ENCODE data around the gene CPLANE1.

DNA sequence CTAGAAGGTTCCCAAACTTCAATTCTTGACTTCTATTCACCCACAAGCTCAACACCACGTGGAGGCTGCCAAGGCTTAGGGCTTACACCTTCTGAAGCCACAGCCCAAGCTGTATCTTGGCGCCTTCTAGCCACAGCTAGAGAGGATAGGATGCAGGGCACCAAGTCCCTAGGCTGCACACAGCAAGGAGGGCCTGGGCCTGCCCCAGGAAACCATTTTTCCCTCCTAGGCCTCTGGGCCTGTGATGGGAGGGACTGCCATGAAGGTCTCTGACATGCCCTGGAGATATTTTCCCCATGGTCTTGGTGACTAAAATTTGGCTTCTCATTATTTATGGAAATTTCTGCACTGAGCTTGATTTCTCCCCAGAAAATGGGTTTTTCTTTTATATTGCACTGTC, 112.5 kb downstream of the CPLANE1 start:
- TF ChIP-seq FOXM1 (IDR thresholded peaks at IDR 0.05; ENCODE audit: low read depth, low read length) (no peak), CEBPB (IDR thresholded peaks at IDR 0.05; ENCODE audit: borderline replicate concordance in 1 of 2, low read depth in 2 of 2, low read length in 2 of 2) (no peak), POLR2AphosphoS5 (IDR thresholded peaks at IDR 0.05; ENCODE audit: low read length) (no peak), HDAC6 (IDR thresholded peaks at IDR 0.05; ENCODE audit: unreplicated experiment) (no peak), ZNF24 (IDR thresholded peaks at IDR 0.05) (no peak), RAD21 (IDR thresholded peaks at IDR 0.05; ENCODE audit: insufficient read depth, low read depth, low read length) (no peak), SMARCA5 (IDR thresholded peaks at IDR 0.05) (no peak), EP300 (IDR thresholded peaks at IDR 0.05; ENCODE audit: borderline replicate concordance in 1 of 2, control insufficient read depth in 1 of 2, low read depth in 2 of 2, low read length in 2 of 2) (no peak), MYC (IDR thresholded peaks at IDR 0.05; ENCODE audit: insufficient read depth, insufficient read length, insufficient replicate concordance, low read length, severe bottlenecking) (no peak), ATF7 (IDR thresholded peaks at IDR 0.05; ENCODE audit: low read depth) (no peak), ZNF274 (IDR thresholded peaks at IDR 0.05; ENCODE audit: insufficient read depth, insufficient read length) (no peak), POLR2A (IDR thresholded peaks at IDR 0.05; ENCODE audit: low read depth, low read length) (no peak)
- TF ChIP-seq, protein P1, sequence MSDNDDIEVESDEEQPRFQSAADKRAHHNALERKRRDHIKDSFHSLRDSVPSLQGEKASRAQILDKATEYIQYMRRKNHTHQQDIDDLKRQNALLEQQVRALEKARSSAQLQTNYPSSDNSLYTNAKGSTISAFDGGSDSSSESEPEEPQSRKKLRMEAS (IDR thresholded peaks at IDR 0.05; ENCODE audit: low read depth, low read length) = no peak
